Endothelial cell of umbilical vein (primary cell): Measurements from ENCODE around the gene CXADR. TPM values are rescaled to one million over a fixed set of nuclear protein-coding genes. Genes with fewer than 3 reads are reported as not detected.
"Not testable (repeated sequence)": the region's sequence is repeated elsewhere in the genome, so short reads cannot be mapped to it uniquely, and the experiment has no call there.

Experiments used
- BruUV-seq: library from RNA; stranded (reverse); fragments of 400-500 nt; replicated peaks from 2 replicates; lab custom pipeline; 2021; lab: Mats Ljungman, UMichigan
- CTCF ChIA-PET: fragments of 300-600, 350-600 bp; sonication (Branson Sonifier 250); formaldehyde crosslinking; loops from one replicate; lab custom pipeline; 2021; ENCODE audit warnings: antibody characterized with exemption, inconsistent platforms; lab: Charles Lee
- POLR2A ChIA-PET: fragments of 300-600, 350-600 bp; sonication (Branson Sonifier 250); formaldehyde crosslinking; loops from one replicate; lab custom pipeline; 2021; ENCODE audit warnings: antibody characterized with exemption, inconsistent platforms; lab: Charles Lee
- DNase-seq: peaks from one replicate; pipeline ENCODE4 v3.0.0-alpha.2; 2011; ENCODE audit warnings: low read depth, low spot score
- FAIRE-seq: peaks from 2 replicates; lab custom pipeline; 2011; peaks lifted over from hg19 to GRCh38; lab: Jason Lieb, UNC
- H2AFZ ChIP-seq: 2 replicates; pipeline ENCODE4 v1.6.0; 2012; ENCODE audit warnings: low read depth, low read length, control low read depth, inconsistent platforms
- H3K27ac ChIP-seq: 2 replicates; pipeline ENCODE4 v1.5.1; 2011; ENCODE audit warnings: low read depth, mild to moderate bottlenecking, control low read depth, low read length, moderate library complexity; ENCODE audit not compliant: insufficient read depth
- H3K27me3 ChIP-seq, 2 experiments: 2 replicates each; pipeline versions ENCODE4 v1.6.0 to v1.6.1; 2011; ENCODE audit warnings: low read length in 2 of 2, mixed read lengths in 1 of 2; ENCODE audit not compliant: control insufficient read depth in 2 of 2, insufficient read depth in 2 of 2
- H3K36me3 ChIP-seq, 2 experiments: 2 replicates in 1 of 2; 3 replicates in 1 of 2; pipeline ENCODE4 v1.5.1; 2011; ENCODE audit warnings: low read length in 2 of 2, mild to moderate bottlenecking in 1 of 2, moderate library complexity in 1 of 2; ENCODE audit not compliant: control insufficient read depth in 2 of 2, insufficient read depth in 2 of 2; ENCODE audit errors: extremely low read depth in 1 of 2
- H3K4me1 ChIP-seq: 3 replicates; pipeline ENCODE4 v1.5.1; 2011; ENCODE audit warnings: mild to moderate bottlenecking, low read length; ENCODE audit not compliant: control insufficient read depth, insufficient read depth; ENCODE audit errors: extremely low read depth
- H3K4me2 ChIP-seq: 2 replicates; pipeline ENCODE4 v1.6.1; 2011; ENCODE audit warnings: low read length, control low read depth, mixed read lengths; ENCODE audit not compliant: insufficient read depth
- H3K4me3 ChIP-seq, 3 experiments: fragments of 200-600 bp in 1 of 3; sonication (generic), shearing (Covaris generic) in 1 of 3; replicated peaks in 1 of 3; 2 replicates each; pipeline ENCODE4 v1.5.1; 2011 to 2016; ENCODE audit warnings: control low read depth in 3 of 3, low read length in 3 of 3, mild to moderate bottlenecking in 2 of 3, inconsistent platforms in 1 of 3, low read depth in 1 of 3, moderate library complexity in 1 of 3; ENCODE audit not compliant: insufficient read depth in 1 of 3
- H3K79me2 ChIP-seq: 2 replicates; pipeline ENCODE4 v1.6.0; 2012; ENCODE audit warnings: low read length, inconsistent platforms; ENCODE audit not compliant: control insufficient read depth, insufficient read depth
- H3K9ac ChIP-seq: replicated peaks from 2 replicates; pipeline ENCODE3; 2011; ENCODE audit warnings: low read length, control low read depth; ENCODE audit not compliant: insufficient read depth; ENCODE audit errors: extremely low read depth
- H3K9me1 ChIP-seq: replicated peaks from 3 replicates; pipeline ENCODE4 v1.6.0; 2011; ENCODE audit warnings: mild to moderate bottlenecking, low read length; ENCODE audit not compliant: control insufficient read depth, insufficient read depth; ENCODE audit errors: extremely low read depth
- H3K9me3 ChIP-seq: replicated peaks from 2 replicates; pipeline ENCODE4 v1.5.1; 2012; ENCODE audit warnings: low read length, inconsistent platforms; ENCODE audit not compliant: control insufficient read depth, insufficient read depth
- H4K20me1 ChIP-seq: replicated peaks from 2 replicates; pipeline ENCODE3; 2011; ENCODE audit warnings: mild to moderate bottlenecking, low read length; ENCODE audit not compliant: control insufficient read depth, insufficient read depth; ENCODE audit errors: extremely low read depth
- CTCF ChIP-seq, 2 donors: IDR thresholded peaks; 1 replicate in 1 of 2; 2 replicates in 1 of 2; pipeline ENCODE4 v1.5.1; 2011; ENCODE audit warnings: low read length in 2 of 2, mild to moderate bottlenecking in 2 of 2, moderate library complexity in 2 of 2, control low read depth in 1 of 2, inconsistent platforms in 1 of 2, low read depth in 1 of 2; ENCODE audit not compliant: insufficient read depth in 1 of 2; ENCODE audit errors: extremely low read depth in 1 of 2
- FOS ChIP-seq: IDR thresholded peaks from 2 replicates; pipeline ENCODE4 v1.6.1; 2011; ENCODE audit warnings: mild to moderate bottlenecking, low read length, moderate library complexity, borderline replicate concordance; ENCODE audit not compliant: insufficient read depth
- GATA2 ChIP-seq: IDR thresholded peaks from 2 replicates; pipeline ENCODE4 v1.7.0; 2011; ENCODE audit warnings: low read depth, mild to moderate bottlenecking, moderate library complexity, mixed read lengths, low read length; ENCODE audit not compliant: insufficient read length, insufficient read depth
- JUN ChIP-seq: IDR thresholded peaks from 2 replicates; pipeline ENCODE4 v1.6.1; 2011; ENCODE audit warnings: borderline replicate concordance, low read depth; ENCODE audit not compliant: insufficient read length, insufficient read depth
- MYC ChIP-seq: IDR thresholded peaks from one replicate; pipeline ENCODE4 v1.6.1; 2011; ENCODE audit warnings: mild to moderate bottlenecking, low read depth, low read length
- dilution Hi-C: fragments of 300-500 bp; cut with MboI; formaldehyde crosslinking; loops from one replicate; pipeline ENCODE4 v1.15.0; 2019; ENCODE audit warnings: low sequenced_read_pairs; ENCODE audit not compliant: extremely low pct_ligation_motif_present
- intact Hi-C: fragments of 100-400 bp; cut with micrococcal nuclease; formaldehyde crosslinking; loops from one replicate; pipeline ENCODE4 v1.10.0; 2022
- polyA plus RNA-seq, 4 experiments: library from polyadenylated mRNA; depleted of rRNA in 3 of 4; stranded (reverse) in 3 of 4; unstranded in 1 of 4; fragments of >200 nt; gene quantifications; 2 replicates each; pipeline versions ENCODE4 v1.2.1 to v1.2.3, GENCODE V29; 2011 to 2012; ENCODE audit warnings: missing spikeins in 1 of 4
- total RNA-seq: library from RNA; stranded (reverse); gene quantifications from 2 replicates; pipeline ENCODE4 v1.2.3, GENCODE V29; 2021

The CXADR gene
- total and polyA plus RNA-seq, 2 donors (not counting 3 experiments of a cell fraction or from before 2014, with no cell fraction given) = 3.2 to 12.2 TPM

- no peak overlapping the region for H3K9ac ChIP-seq
- BruUV-seq = no TSS peak
- H3K36me3 ChIP-seq = no peaks in the 10 kb centered on the region
- H3K27me3 ChIP-seq = no peaks in the 10 kb centered on the region
- no peak overlapping the region for H3K4me2 ChIP-seq
- H3K4me1 ChIP-seq = peaks cover 26% of the 10 kb centered on the region
- H2AFZ ChIP-seq = no peak overlapping the region
- no peaks in the 10 kb centered on the region for H4K20me1 ChIP-seq
- no peaks in the 10 kb centered on the region for H3K79me2 ChIP-seq
- ChIA-PET CTCF (interaction anchor here (1.4 kb wide), 1 partner anchor 136 kb away, joined by 4 read pairs; no protein-coding TSS in a partner anchor), POLR2A (no interaction called here)
- intact Hi-C loops (no loop called here), dilution Hi-C loops (no loop called here)
- H3K4me3 ChIP-seq = no peak overlapping the region
- no peaks in the 10 kb centered on the region for H3K9me3 ChIP-seq
- H3K9me1 ChIP-seq = no peaks in the 10 kb centered on the region
- no peak overlapping the region for H3K27ac ChIP-seq
- TF ChIP-seq FOS (no peak), JUN (no peak), MYC (no peak), GATA2 (no peak), CTCF (IDR thresholded peaks at IDR 0.05; ENCODE audit: extremely low read depth in 1 of 2, insufficient read depth in 1 of 2, low read depth in 1 of 2, low read length in 2 of 2) (no peak)
- DNase-seq = no peak
- FAIRE-seq = peak; percentile 52
These were observed 10.2 kb downstream of the CXADR start for GRCh38 chr21:17523007-17523451.

GRCh38 chr21:17523979-17524494 is 11.2 kb downstream of the CXADR start:
- H3K27ac ChIP-seq, H4K20me1 ChIP-seq, H3K9me1 ChIP-seq, H3K36me3 ChIP-seq, DNase-seq, H2AFZ ChIP-seq, H3K79me2 ChIP-seq, H3K27me3 ChIP-seq, H3K4me2 ChIP-seq, H3K9ac ChIP-seq, intact Hi-C loops, POLR2A ChIA-PET, H3K4me3 ChIP-seq, dilution Hi-C loops, FAIRE-seq, H3K9me3 ChIP-seq, BruUV-seq: not testable (repeated sequence)
- CTCF ChIA-PET = interaction anchor here (1.2 kb wide), 1 partner anchor 31 kb away, joined by 8 read pairs; no protein-coding TSS in a partner anchor
- H3K4me1 ChIP-seq = peaks cover 31% of the 10 kb centered on the region
